22Rv1 (cell line): ENCODE measurements around the gene NDUFAF4.

Experiments
- ZFX ChIP-seq: fragments of 450-650 bp; IDR thresholded peaks from 2 replicates; pipeline ENCODE4 v1.6.1; 2017; ENCODE audit warnings: antibody characterized with exemption, borderline replicate concordance
- TF ChIP-seq, protein P1 (sequence below): fragments of 450-650 bp; IDR thresholded peaks from 2 replicates; pipeline ENCODE4 v1.5.1; 2017; ENCODE audit warnings: mild to moderate bottlenecking

- TF ChIP-seq, protein P1, sequence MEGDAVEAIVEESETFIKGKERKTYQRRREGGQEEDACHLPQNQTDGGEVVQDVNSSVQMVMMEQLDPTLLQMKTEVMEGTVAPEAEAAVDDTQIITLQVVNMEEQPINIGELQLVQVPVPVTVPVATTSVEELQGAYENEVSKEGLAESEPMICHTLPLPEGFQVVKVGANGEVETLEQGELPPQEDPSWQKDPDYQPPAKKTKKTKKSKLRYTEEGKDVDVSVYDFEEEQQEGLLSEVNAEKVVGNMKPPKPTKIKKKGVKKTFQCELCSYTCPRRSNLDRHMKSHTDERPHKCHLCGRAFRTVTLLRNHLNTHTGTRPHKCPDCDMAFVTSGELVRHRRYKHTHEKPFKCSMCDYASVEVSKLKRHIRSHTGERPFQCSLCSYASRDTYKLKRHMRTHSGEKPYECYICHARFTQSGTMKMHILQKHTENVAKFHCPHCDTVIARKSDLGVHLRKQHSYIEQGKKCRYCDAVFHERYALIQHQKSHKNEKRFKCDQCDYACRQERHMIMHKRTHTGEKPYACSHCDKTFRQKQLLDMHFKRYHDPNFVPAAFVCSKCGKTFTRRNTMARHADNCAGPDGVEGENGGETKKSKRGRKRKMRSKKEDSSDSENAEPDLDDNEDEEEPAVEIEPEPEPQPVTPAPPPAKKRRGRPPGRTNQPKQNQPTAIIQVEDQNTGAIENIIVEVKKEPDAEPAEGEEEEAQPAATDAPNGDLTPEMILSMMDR, result no peak
- TF ChIP-seq ZFX, result no peak
These were observed 45.1 kb downstream of the NDUFAF4 start for GRCh38 chr6:96852605-96853004.
